ENCODE data around the gene CC2D1B.

CC2D1B gene

DNA sequence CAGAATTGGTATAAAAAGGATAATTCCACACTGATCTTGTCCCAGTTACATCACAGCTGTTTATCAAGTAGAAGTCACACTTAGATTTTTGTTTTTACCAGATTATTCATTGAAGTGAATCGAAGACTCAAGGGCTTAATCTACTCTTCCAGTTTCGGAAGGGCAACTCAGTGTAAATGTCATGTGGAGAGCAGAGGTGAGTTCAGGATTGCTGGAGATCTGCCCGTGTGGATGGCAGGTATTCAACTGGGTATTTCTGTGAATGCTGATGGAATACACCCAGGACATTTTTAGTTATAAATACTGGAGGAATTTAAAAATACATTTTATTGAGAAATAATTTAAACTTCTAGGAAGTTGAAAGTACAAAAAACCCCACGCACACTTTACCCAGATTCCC, 19.4 kb downstream of the CC2D1B start:
- Histone ChIP-seq H3K18ac (ENCODE audit: low read length) (no peak overlapping the region), H2BK15ac (ENCODE audit: low read length) (no peak overlapping the region), H3K14ac (ENCODE audit: low read length) (no peak overlapping the region), H3K36me3 (replicated peaks in 1 of 2; ENCODE audit: control insufficient read depth in 2 of 2, insufficient read depth in 2 of 2, low read length in 2 of 2) (peaks cover 4 to 26% of the 10 kb centered on the region in 2 donors), H3K9me3 (replicated peaks in 1 of 2; ENCODE audit: control insufficient read depth in 2 of 2, insufficient read depth in 1 of 2, low read depth in 1 of 2, low read length in 2 of 2) (no peaks in the 10 kb centered on the region), H3K4me2 (ENCODE audit: insufficient read depth, low read length, poor library complexity, severe bottlenecking) (no peak overlapping the region), H3K4me1 (ENCODE audit: control insufficient read depth in 2 of 2, insufficient read depth in 1 of 2, low read depth in 1 of 2, low read length in 2 of 2) (peaks cover 5 to 8% of the 10 kb centered on the region in 2 donors), H2AFZ (ENCODE audit: low read length) (no peak overlapping the region), H2BK5ac (ENCODE audit: low read length) (no peak overlapping the region), H3K79me1 (ENCODE audit: low read depth, low read length) (no peaks in the 10 kb centered on the region), H3K27me3 (ENCODE audit: control insufficient read depth in 3 of 3, insufficient read depth in 3 of 3, low read depth in 1 of 3, low read length in 3 of 3) (no peaks in the 10 kb centered on the region), H3K4ac (ENCODE audit: low read length) (no peak overlapping the region), H3K27ac (replicated peaks; ENCODE audit: low read length) (no peak overlapping the region), H3K4me3 (ENCODE audit: low read length in 2 of 2) (no peak overlapping the region), H2BK12ac (ENCODE audit: low read length) (no peak overlapping the region), H2BK120ac (ENCODE audit: low read depth, low read length) (no peak overlapping the region), H4K8ac (ENCODE audit: low read depth, low read length) (no peak overlapping the region), H2AK5ac (ENCODE audit: low read depth, low read length) (no peak overlapping the region), H3K23ac (ENCODE audit: low read depth, low read length, poor library complexity) (no peak overlapping the region), H4K91ac (ENCODE audit: low read depth, low read length, poor library complexity) (no peak overlapping the region), H3K9ac (ENCODE audit: low read depth, low read length, poor library complexity) (no peak overlapping the region)
- DNase-seq (ENCODE audit: low spot score): no peak
- WGBS, 2 donors (ENCODE audit: extremely low coverage in 2 of 2, insufficient read length in 2 of 2, insufficient replicate concordance in 1 of 2): no CpG with 5 or more reads among the region's 4 CpGs

- no peak overlapping the region for H3K4me3 ChIP-seq (ENCODE audit: low read length in 2 of 2)
- peaks cover 4 to 27% of the 10 kb centered on the region in 2 donors for H3K36me3 ChIP-seq (replicated peaks in 1 of 2; ENCODE audit: control insufficient read depth in 2 of 2, insufficient read depth in 2 of 2, low read length in 2 of 2)
- H4K8ac ChIP-seq (ENCODE audit: low read depth, low read length): no peak overlapping the region
- no peak overlapping the region for H2AK5ac ChIP-seq (ENCODE audit: low read depth, low read length)
- no peak overlapping the region for H2BK5ac ChIP-seq (ENCODE audit: low read length)
- peaks cover 0 to under 1% of the 10 kb centered on the region in 2 donors for H3K4me1 ChIP-seq (ENCODE audit: control insufficient read depth in 2 of 2, insufficient read depth in 1 of 2, low read depth in 1 of 2, low read length in 2 of 2)
- no peak overlapping the region for H3K14ac ChIP-seq (ENCODE audit: low read length)
- H3K9me3 ChIP-seq (replicated peaks in 1 of 2; ENCODE audit: control insufficient read depth in 2 of 2, insufficient read depth in 1 of 2, low read depth in 1 of 2, low read length in 2 of 2): no peaks in the 10 kb centered on the region
- H3K4me2 ChIP-seq (ENCODE audit: insufficient read depth, low read length, poor library complexity, severe bottlenecking): no peak overlapping the region
- no peaks in the 10 kb centered on the region for H3K79me1 ChIP-seq (ENCODE audit: low read depth, low read length)
- no CpG with 5 or more reads among the region's 2 CpGs for WGBS, 2 donors (ENCODE audit: extremely low coverage in 2 of 2, insufficient read length in 2 of 2, insufficient replicate concordance in 1 of 2)
- no peak overlapping the region for H4K91ac ChIP-seq (ENCODE audit: low read depth, low read length, poor library complexity)
- H3K18ac ChIP-seq (ENCODE audit: low read length): no peak overlapping the region
- H2BK120ac ChIP-seq (ENCODE audit: low read depth, low read length): no peak overlapping the region
- no peak overlapping the region for H3K4ac ChIP-seq (ENCODE audit: low read length)
- no peak for DNase-seq (ENCODE audit: low spot score)
- no peaks in the 10 kb centered on the region for H3K27me3 ChIP-seq (ENCODE audit: control insufficient read depth in 3 of 3, insufficient read depth in 3 of 3, low read depth in 1 of 3, low read length in 3 of 3)
- H3K23ac ChIP-seq (ENCODE audit: low read depth, low read length, poor library complexity): no peak overlapping the region
- no peak overlapping the region for H3K9ac ChIP-seq (ENCODE audit: low read depth, low read length, poor library complexity)
- no peak overlapping the region for H3K27ac ChIP-seq (replicated peaks; ENCODE audit: low read length)
- no peak overlapping the region for H2AFZ ChIP-seq (ENCODE audit: low read length)
- no peak overlapping the region for H2BK12ac ChIP-seq (ENCODE audit: low read length)
- no peak overlapping the region for H2BK15ac ChIP-seq (ENCODE audit: low read length)
These were observed 20.8 kb downstream of the CC2D1B start for GRCh38 chr1:52345252-52345651.

DNA sequence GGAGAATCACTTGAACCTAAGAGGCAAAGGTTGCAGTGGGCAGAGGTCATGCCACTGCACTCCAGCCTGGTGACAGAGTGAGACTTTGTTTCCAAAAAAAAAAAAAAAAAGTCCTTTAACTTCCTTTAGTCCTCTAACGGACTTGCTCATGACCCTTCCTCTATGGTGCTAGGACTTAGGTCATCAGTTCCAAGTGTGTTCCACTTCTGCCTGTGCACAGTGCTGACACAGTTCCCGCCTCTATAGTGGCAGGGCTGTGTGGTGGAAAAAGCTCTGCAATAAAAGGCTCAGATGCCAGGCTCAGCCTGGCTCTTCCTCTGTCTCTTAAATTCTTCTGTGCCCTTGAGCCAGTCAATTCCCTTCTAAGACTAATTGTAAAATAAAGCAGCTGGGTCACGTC, 22.0 kb downstream of the CC2D1B start:
- no peak overlapping the region for H2AK5ac ChIP-seq (ENCODE audit: low read depth, low read length)
- H2BK5ac ChIP-seq (ENCODE audit: low read length): no peak overlapping the region
- H3K4me1 ChIP-seq (ENCODE audit: control insufficient read depth in 2 of 2, insufficient read depth in 1 of 2, low read depth in 1 of 2, low read length in 2 of 2): no peaks in the 10 kb centered on the region
- no peak overlapping the region for H3K23ac ChIP-seq (ENCODE audit: low read depth, low read length, poor library complexity)
- no peak overlapping the region for H2BK15ac ChIP-seq (ENCODE audit: low read length)
- no peak overlapping the region for H4K8ac ChIP-seq (ENCODE audit: low read depth, low read length)
- H3K18ac ChIP-seq (ENCODE audit: low read length): no peak overlapping the region
- no peak overlapping the region for H2AFZ ChIP-seq (ENCODE audit: low read length)
- no peaks in the 10 kb centered on the region for H3K9me3 ChIP-seq (replicated peaks in 1 of 2; ENCODE audit: control insufficient read depth in 2 of 2, insufficient read depth in 1 of 2, low read depth in 1 of 2, low read length in 2 of 2)
- WGBS, 2 donors (ENCODE audit: extremely low coverage in 2 of 2, insufficient read length in 2 of 2, insufficient replicate concordance in 1 of 2): no CpG with 5 or more reads among the region's 3 CpGs
- peaks cover 4 to 32% of the 10 kb centered on the region in 2 donors for H3K36me3 ChIP-seq (replicated peaks in 1 of 2; ENCODE audit: control insufficient read depth in 2 of 2, insufficient read depth in 2 of 2, low read length in 2 of 2)
- no peaks in the 10 kb centered on the region for H3K79me1 ChIP-seq (ENCODE audit: low read depth, low read length)
- no peaks in the 10 kb centered on the region for H3K27me3 ChIP-seq (ENCODE audit: control insufficient read depth in 3 of 3, insufficient read depth in 3 of 3, low read depth in 1 of 3, low read length in 3 of 3)
- H2BK12ac ChIP-seq (ENCODE audit: low read length): no peak overlapping the region
- no peak overlapping the region for H3K27ac ChIP-seq (replicated peaks; ENCODE audit: low read length)
- no peak overlapping the region for H2BK120ac ChIP-seq (ENCODE audit: low read depth, low read length)
- no peak overlapping the region for H3K9ac ChIP-seq (ENCODE audit: low read depth, low read length, poor library complexity)
- no peak overlapping the region for H3K14ac ChIP-seq (ENCODE audit: low read length)
- H3K4ac ChIP-seq (ENCODE audit: low read length): no peak overlapping the region
- H3K4me2 ChIP-seq (ENCODE audit: insufficient read depth, low read length, poor library complexity, severe bottlenecking): no peak overlapping the region
- no peak overlapping the region for H4K91ac ChIP-seq (ENCODE audit: low read depth, low read length, poor library complexity)
- no peak overlapping the region for H3K4me3 ChIP-seq (ENCODE audit: low read length in 2 of 2)
- no peak for DNase-seq (ENCODE audit: low spot score)

GRCh38 chr1:52341655-52342260, 24.2 kb downstream of the CC2D1B start:
- Histone ChIP-seq H3K4me2 (ENCODE audit: insufficient read depth, low read length, poor library complexity, severe bottlenecking) (no peak overlapping the region), H3K4me3 (ENCODE audit: low read length in 2 of 2) (no peak overlapping the region), H2AFZ (ENCODE audit: low read length) (no peak overlapping the region), H3K14ac (ENCODE audit: low read length) (no peak overlapping the region), H3K27ac (replicated peaks; ENCODE audit: low read length) (no peak overlapping the region), H2BK5ac (ENCODE audit: low read length) (no peak overlapping the region), H4K8ac (ENCODE audit: low read depth, low read length) (no peak overlapping the region), H3K18ac (ENCODE audit: low read length) (no peak overlapping the region), H3K27me3 (ENCODE audit: control insufficient read depth in 3 of 3, insufficient read depth in 3 of 3, low read depth in 1 of 3, low read length in 3 of 3) (no peaks in the 10 kb centered on the region), H3K4ac (ENCODE audit: low read length) (no peak overlapping the region), H4K91ac (ENCODE audit: low read depth, low read length, poor library complexity) (no peak overlapping the region), H2BK12ac (ENCODE audit: low read length) (no peak overlapping the region), H2BK15ac (ENCODE audit: low read length) (no peak overlapping the region), H2AK5ac (ENCODE audit: low read depth, low read length) (no peak overlapping the region), H3K4me1 (ENCODE audit: control insufficient read depth in 2 of 2, insufficient read depth in 1 of 2, low read depth in 1 of 2, low read length in 2 of 2) (no peaks in the 10 kb centered on the region), H3K36me3 (replicated peaks in 1 of 2; ENCODE audit: control insufficient read depth in 2 of 2, insufficient read depth in 2 of 2, low read length in 2 of 2) (peaks cover 7 to 33% of the 10 kb centered on the region in 2 donors), H3K9me3 (replicated peaks in 1 of 2; ENCODE audit: control insufficient read depth in 2 of 2, insufficient read depth in 1 of 2, low read depth in 1 of 2, low read length in 2 of 2) (no peaks in the 10 kb centered on the region), H2BK120ac (ENCODE audit: low read depth, low read length) (no peak overlapping the region), H3K79me1 (ENCODE audit: low read depth, low read length) (no peaks in the 10 kb centered on the region), H3K9ac (ENCODE audit: low read depth, low read length, poor library complexity) (no peak overlapping the region), H3K23ac (ENCODE audit: low read depth, low read length, poor library complexity) (no peak overlapping the region)
- no peak for DNase-seq (ENCODE audit: low spot score)
- no CpG with 5 or more reads among the region's 7 CpGs for WGBS, 2 donors (ENCODE audit: extremely low coverage in 2 of 2, insufficient read length in 2 of 2, insufficient replicate concordance in 1 of 2)

Measured in neuronal stem cell (in vitro differentiated cells).